Superior temporal gyrus (tissue), 1 donor: ENCODE data around the gene CANX.

Source experiments
- DNase-seq: peaks from one replicate; pipeline ENCODE4 v3.0.0-alpha.2; 2016; ENCODE audit errors: extremely low spot score

The CANX gene

DNA sequence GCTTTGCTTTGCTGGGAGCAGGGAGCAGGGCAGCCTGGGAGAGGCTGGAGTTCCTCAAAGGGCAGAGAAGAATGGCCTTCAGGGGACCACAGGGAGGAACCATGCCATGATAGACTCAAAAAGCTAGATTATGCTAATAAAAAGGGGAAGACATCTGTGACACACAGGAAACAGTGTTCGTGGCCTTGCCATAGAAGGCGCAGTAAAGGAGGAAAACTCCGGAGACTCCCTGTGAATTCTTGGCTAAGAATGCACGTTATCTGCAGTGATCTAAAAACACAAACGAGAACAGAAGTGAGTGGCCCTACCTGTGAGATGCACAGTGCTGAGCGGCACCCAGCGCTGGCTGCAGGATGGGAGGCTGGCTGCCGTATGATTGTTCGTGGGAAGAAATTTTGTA lies 79.1 kb downstream of the CANX start:
- DNase-seq: no peak

DNA sequence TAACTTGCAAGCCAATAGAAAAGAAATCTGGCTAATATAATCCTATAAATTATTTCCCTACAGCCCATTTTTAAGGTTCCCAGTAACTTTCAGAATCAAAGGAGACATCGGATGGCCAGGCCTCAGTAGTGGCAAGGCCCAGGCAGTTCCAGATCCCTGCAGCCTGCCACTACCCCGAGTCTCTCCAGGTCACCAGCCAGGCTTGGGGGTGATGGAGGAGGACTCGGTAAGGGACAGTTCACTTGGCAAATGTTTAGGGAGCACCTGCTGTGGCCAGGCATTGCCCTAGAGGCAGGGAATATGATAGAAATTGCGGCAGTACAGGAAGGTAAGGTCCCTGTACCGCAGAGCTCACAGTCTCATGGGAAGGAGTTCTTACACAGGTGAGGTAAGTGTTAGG lies 79.8 kb downstream of the CANX start:
- no peak for DNase-seq

DNA sequence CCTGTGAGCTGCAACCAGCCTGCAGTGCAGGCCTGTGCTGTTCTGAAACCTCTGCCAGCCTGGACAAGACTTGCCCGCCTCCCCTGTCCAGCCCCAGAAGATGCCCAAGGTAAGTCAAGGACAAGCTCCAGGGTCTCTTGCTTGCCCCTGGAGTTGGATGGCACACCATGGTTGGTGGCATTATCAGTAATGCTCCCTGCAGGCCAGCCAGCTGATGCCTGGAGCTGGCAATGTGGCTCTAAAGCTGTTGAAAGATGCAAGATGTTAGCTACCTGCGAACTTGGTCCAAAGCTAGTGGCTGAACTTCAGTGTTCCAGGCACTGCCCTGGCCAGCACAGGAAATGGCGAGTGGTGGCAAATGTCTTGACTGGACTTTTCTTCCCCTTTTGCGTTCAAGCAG lies 81.1 kb downstream of the CANX start:
- DNase-seq: no peak

DNA sequence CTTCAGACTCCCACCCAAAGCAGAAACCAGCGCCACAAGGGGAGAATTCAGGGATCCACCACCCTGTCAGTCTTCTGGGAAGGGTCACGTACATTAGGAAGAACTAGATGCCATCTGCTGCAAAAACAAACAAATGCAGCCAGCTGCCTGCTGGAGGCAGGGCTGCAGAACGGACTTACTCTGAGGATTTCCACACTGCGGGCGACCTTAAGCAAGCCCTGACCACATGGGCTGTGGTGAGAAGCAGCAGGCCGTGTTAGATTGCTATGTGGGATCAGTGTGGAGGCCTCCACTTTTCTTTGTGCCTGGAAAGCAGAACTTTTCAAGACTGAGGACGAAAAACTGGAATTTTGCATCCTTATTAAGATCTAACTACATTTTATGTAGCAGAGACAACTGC lies 81.6 kb downstream of the CANX start:
- DNase-seq: no peak
